Urothelium cell line (cell line): ENCODE data around the gene RBM20.
A peak's percentile ranks its signal among the peaks of the same experiment; 100 is the strongest.
"Not testable (repeated sequence)": the region's sequence is repeated elsewhere in the genome, so short reads cannot be mapped to it uniquely, and the experiment has no call there.

Experiments
- DNase-seq: peaks from one replicate; pipeline ENCODE4 v3.0.0; 2011; ENCODE audit warnings: low spot score, mixed read lengths
- FAIRE-seq: peaks from 2 replicates; lab custom pipeline; 2011; peaks lifted over from hg19 to GRCh38; lab: Jason Lieb, UNC

RBM20 gene

GRCh38 chr10:110700947-110701616 lies 56.9 kb downstream of the RBM20 start:
- no peak for FAIRE-seq

GRCh38 chr10:110701617-110701971 lies 57.5 kb downstream of the RBM20 start:
- DNase-seq = no peak
- FAIRE-seq = no peak

More at GRCh38 chr10:110700947-110701616, 56.9 kb downstream of the RBM20 start:
- DNase-seq = no peak

GRCh38 chr10:110704070-110704469 lies 59.9 kb downstream of the RBM20 start:
- DNase-seq (no peak), FAIRE-seq (no peak)

GRCh38 chr10:110704906-110705476 lies 60.9 kb downstream of the RBM20 start:
- peak; percentile 24 for DNase-seq
- FAIRE-seq = no peak

- not testable (repeated sequence) for DNase-seq, FAIRE-seq
Observed at GRCh38 chr10:110705596-110705995, 61.5 kb downstream of the RBM20 start.

GRCh38 chr10:110706690-110707098 lies 62.6 kb downstream of the RBM20 start:
- DNase-seq = peak; percentile 76

GRCh38 chr10:110708776-110709443 lies 64.8 kb downstream of the RBM20 start:
- FAIRE-seq = no peak
- no peak for DNase-seq

More at GRCh38 chr10:110706690-110707098, 62.6 kb downstream of the RBM20 start:
- no peak for FAIRE-seq

GRCh38 chr10:110709444-110709828 lies 65.3 kb downstream of the RBM20 start:
- no peak for DNase-seq
- FAIRE-seq = no peak

- FAIRE-seq (no peak), DNase-seq (no peak)
Observed at GRCh38 chr10:110709964-110710587, 65.9 kb downstream of the RBM20 start.

- FAIRE-seq = no peak
- no peak for DNase-seq
Observed at GRCh38 chr10:110710621-110711020, 66.5 kb downstream of the RBM20 start.

- FAIRE-seq = no peak
- DNase-seq = no peak
Observed at GRCh38 chr10:110711382-110711781, 67.2 kb downstream of the RBM20 start.

- FAIRE-seq = no peak
- no peak for DNase-seq
Observed at GRCh38 chr10:110714356-110714755, 70.2 kb downstream of the RBM20 start.

GRCh38 chr10:110717781-110718589 lies 73.8 kb downstream of the RBM20 start:
- no peak for FAIRE-seq
- DNase-seq = no peak

GRCh38 chr10:110721406-110722038 lies 77.4 kb downstream of the RBM20 start:
- FAIRE-seq (no peak), DNase-seq (no peak)

- DNase-seq (no peak), FAIRE-seq (no peak)
Observed at GRCh38 chr10:110723224-110723891, 79.2 kb downstream of the RBM20 start.

GRCh38 chr10:110724116-110724921 lies 80.2 kb downstream of the RBM20 start:
- no peak for DNase-seq
- no peak for FAIRE-seq

- FAIRE-seq (no peak), DNase-seq (no peak)
Observed at GRCh38 chr10:110724937-110725336, 80.8 kb downstream of the RBM20 start.

GRCh38 chr10:110725801-110726630 lies 81.9 kb downstream of the RBM20 start:
- DNase-seq = peak; percentile 34
- FAIRE-seq = no peak
